Measurements from ENCODE around the gene EMILIN3.
A peak's percentile ranks its signal among the peaks of the same experiment; 100 is the strongest.

The EMILIN3 gene

GRCh38 chr20:41390889-41391288 lies 24.3 kb upstream of the EMILIN3 start:
- no peak for DNase-seq

GRCh38 chr20:41387444-41387851 lies 20.8 kb upstream of the EMILIN3 start:
- DNase-seq: no peak

GRCh38 chr20:41386502-41387427 lies 20.1 kb upstream of the EMILIN3 start:
- DNase-seq: no peak

- no peak for DNase-seq
Measured at GRCh38 chr20:41382791-41383305, 16.2 kb upstream of the EMILIN3 start.

GRCh38 chr20:41380551-41381193 lies 14.1 kb upstream of the EMILIN3 start:
- DNase-seq: no peak

- DNase-seq: no peak
Measured at GRCh38 chr20:41379551-41379950, 12.9 kb upstream of the EMILIN3 start.

GRCh38 chr20:41377275-41377674 lies 10.7 kb upstream of the EMILIN3 start:
- DNase-seq: no peak

- no peak for DNase-seq
Measured at GRCh38 chr20:41376349-41376748, 9.7 kb upstream of the EMILIN3 start.

GRCh38 chr20:41375846-41376245 lies 9.2 kb upstream of the EMILIN3 start:
- no peak for DNase-seq

- no peak for DNase-seq
Measured at GRCh38 chr20:41373931-41374920, 7.6 kb upstream of the EMILIN3 start.

GRCh38 chr20:41373251-41373783 lies 6.7 kb upstream of the EMILIN3 start:
- no peak for DNase-seq

- DNase-seq: no peak
Measured at GRCh38 chr20:41371371-41371770, 4.8 kb upstream of the EMILIN3 start.

GRCh38 chr20:41370176-41370575 lies 3.6 kb upstream of the EMILIN3 start:
- peak; percentile 51 for DNase-seq

- peak; percentile 67 for DNase-seq
Measured at GRCh38 chr20:41369673-41370072, 3.1 kb upstream of the EMILIN3 start.

GRCh38 chr20:41367956-41368355 lies 1.3 kb upstream of the EMILIN3 start:
- DNase-seq: no peak

GRCh38 chr20:41367393-41367695 lies 726 bp upstream of the EMILIN3 start:
- DNase-seq: no peak

GRCh38 chr20:41365777-41366545 lies 657 bp downstream of the EMILIN3 start:
- DNase-seq: no peak

GRCh38 chr20:41364967-41365765 lies 1.5 kb downstream of the EMILIN3 start:
- DNase-seq: no peak

- no peak for DNase-seq
Measured at GRCh38 chr20:41364236-41364855, 2.3 kb downstream of the EMILIN3 start.

GRCh38 chr20:41363601-41364000 lies 3.0 kb downstream of the EMILIN3 start:
- no peak for DNase-seq

GRCh38 chr20:41362748-41363140 lies 3.9 kb downstream of the EMILIN3 start:
- DNase-seq: peak; percentile 42

Measured in RPMI8226 (cell line).